IMR-90 (cell line): Measurements from ENCODE around the gene VPS26B. TPM values are rescaled to one million over a fixed set of nuclear protein-coding genes. Genes with fewer than 3 reads are reported as not detected.

Experiments
- ATAC-seq: fragments of 200-7000 bp; cut with Tn5 transposase; 2 replicates; pipeline ENCODE4 v1.9.1; 2020; ENCODE audit warnings: low read depth, mild to moderate bottlenecking, moderate library complexity
- BruUV-seq: library from RNA; stranded (reverse); fragments of 400-500 nt; replicated peaks from 2 replicates; lab custom pipeline; 2021; lab: Mats Ljungman, UMichigan
- CTCF ChIA-PET: fragments of 300-600 bp; formaldehyde crosslinking; extraction: SDS; loops from one replicate; lab custom pipeline; 2021; ENCODE audit warnings: antibody characterized with exemption; lab: Yijun Ruan, JAX
- POLR2A ChIA-PET: fragments of 300-600 bp; sonication (Branson Sonifier 250); formaldehyde crosslinking; loops from one replicate; lab custom pipeline; 2022; ENCODE audit warnings: antibody characterized with exemption; ENCODE audit not compliant: unreplicated experiment; lab: Charles Lee
- DNase-seq: peaks from one replicate; pipeline ENCODE4 v3.0.0; 2013
- H2AFZ ChIP-seq: replicated peaks from 2 replicates; pipeline ENCODE3; 2013; ENCODE audit warnings: low read length, mild to moderate bottlenecking; ENCODE audit not compliant: poor library complexity
- H2AK5ac ChIP-seq: 2 replicates; pipeline ENCODE4 v1.6.1; 2013; ENCODE audit warnings: low read depth, low read length, inconsistent platforms
- H2AK9ac ChIP-seq: replicated peaks from 2 replicates; pipeline ENCODE3; 2013; ENCODE audit warnings: mild to moderate bottlenecking, low read depth, low read length, moderate library complexity; ENCODE audit not compliant: poor library complexity
- H2BK120ac ChIP-seq: 2 replicates; pipeline ENCODE4 v1.6.1; 2013; ENCODE audit warnings: low read depth, low read length, inconsistent platforms
- H2BK15ac ChIP-seq: 3 replicates; pipeline ENCODE4 v1.6.1; 2013; ENCODE audit warnings: low read depth, low read length, inconsistent platforms
- H2BK20ac ChIP-seq: 2 replicates; pipeline ENCODE4 v1.6.1; 2013; ENCODE audit warnings: low read depth, mild to moderate bottlenecking, inconsistent platforms, low read length, moderate library complexity
- H2BK5ac ChIP-seq: 2 replicates; pipeline ENCODE4 v1.6.1; 2013; ENCODE audit warnings: mild to moderate bottlenecking, low read depth, low read length, inconsistent platforms; ENCODE audit not compliant: poor library complexity, severe bottlenecking
- H3K14ac ChIP-seq: replicated peaks from 2 replicates; pipeline ENCODE4 v1.6.1; 2013; ENCODE audit warnings: low read depth, low read length, inconsistent platforms
- H3K18ac ChIP-seq: 2 replicates; pipeline ENCODE4 v1.6.1; 2013; ENCODE audit warnings: low read depth, low read length, control low read depth
- H3K23ac ChIP-seq: 2 replicates; pipeline ENCODE4 v1.6.1; 2013; ENCODE audit warnings: low read depth, low read length, inconsistent platforms
- H3K27ac ChIP-seq: 2 replicates; pipeline ENCODE4 v1.5.1; 2013; ENCODE audit warnings: mild to moderate bottlenecking, control low read depth, low read length; ENCODE audit not compliant: insufficient read depth
- H3K27me3 ChIP-seq: 2 replicates; pipeline ENCODE4 v1.6.1; 2013; ENCODE audit warnings: low read length; ENCODE audit not compliant: control insufficient read depth, insufficient read depth
- H3K36me3 ChIP-seq: 2 replicates; pipeline ENCODE4 v1.6.1; 2013; ENCODE audit warnings: low read length, mixed read lengths; ENCODE audit not compliant: control insufficient read depth, insufficient read depth
- H3K4ac ChIP-seq: 2 replicates; pipeline ENCODE4 v1.6.1; 2013; ENCODE audit warnings: low read depth, low read length, inconsistent platforms
- H3K4me1 ChIP-seq: 2 replicates; pipeline ENCODE4 v1.6.1; 2013; ENCODE audit warnings: low read length, mixed read lengths; ENCODE audit not compliant: control insufficient read depth, insufficient read depth
- H3K4me2 ChIP-seq: 2 replicates; pipeline ENCODE4 v1.6.1; 2013; ENCODE audit warnings: low read depth, mild to moderate bottlenecking, control low read depth, low read length, moderate library complexity
- H3K4me3 ChIP-seq: 2 replicates; pipeline ENCODE4 v1.5.1; 2013; ENCODE audit warnings: low read depth, mild to moderate bottlenecking, control low read depth, low read length, moderate library complexity; ENCODE audit not compliant: insufficient read depth
- H3K56ac ChIP-seq: 2 replicates; pipeline ENCODE4 v1.6.1; 2013; ENCODE audit warnings: low read length, inconsistent platforms; ENCODE audit not compliant: insufficient read depth; ENCODE audit errors: extremely low read depth
- H3K79me1 ChIP-seq, 2 experiments: 2 replicates each; pipeline ENCODE4 v1.6.1; 2013; ENCODE audit warnings: low read length in 2 of 2, inconsistent platforms in 1 of 2, low read depth in 1 of 2
- H3K9ac ChIP-seq: 2 replicates; pipeline ENCODE4 v1.6.1; 2013; ENCODE audit warnings: low read depth, low read length, control low read depth
- H3K9me1 ChIP-seq: 2 replicates; pipeline ENCODE4 v1.6.1; 2013; ENCODE audit warnings: low read length, inconsistent platforms; ENCODE audit not compliant: insufficient read depth
- H3K9me3 ChIP-seq: 2 replicates; pipeline ENCODE4 v1.6.1; 2013; ENCODE audit warnings: low read length; ENCODE audit not compliant: control insufficient read depth, insufficient read depth
- H4K20me1 ChIP-seq: 2 replicates; pipeline ENCODE4 v1.6.1; 2013; ENCODE audit warnings: low read length, inconsistent platforms; ENCODE audit not compliant: insufficient read depth
- H4K5ac ChIP-seq: 2 replicates; pipeline ENCODE4 v1.6.1; 2013; ENCODE audit warnings: mild to moderate bottlenecking, low read depth, low read length, control low read depth
- H4K8ac ChIP-seq, 2 experiments: 2 replicates each; pipeline ENCODE4 v1.6.1; 2013; ENCODE audit warnings: low read depth in 2 of 2, low read length in 2 of 2, control low read depth in 1 of 2, inconsistent platforms in 1 of 2
- H4K91ac ChIP-seq: 2 replicates; pipeline ENCODE4 v1.6.1; 2013; ENCODE audit warnings: low read depth, low read length, inconsistent platforms; ENCODE audit not compliant: insufficient read depth
- CEBPB ChIP-seq: IDR thresholded peaks from 2 replicates; pipeline ENCODE4 v1.6.1; 2012; ENCODE audit warnings: low read depth, low read length, improper control_type of control experiment
- CHD1 ChIP-seq: IDR thresholded peaks from 2 replicates; pipeline ENCODE4 v1.6.1; 2012; ENCODE audit warnings: low read depth, low read length, improper control_type of control experiment
- FOS ChIP-seq: fragments of 150-350 bp; IDR thresholded peaks from 2 replicates; pipeline ENCODE4 v1.6.1; 2016; ENCODE audit warnings: low read depth, low read length
- MAZ ChIP-seq: IDR thresholded peaks from 2 replicates; pipeline ENCODE4 v1.6.1; 2012; ENCODE audit warnings: low read depth, mild to moderate bottlenecking, low read length, improper control_type of control experiment, moderate library complexity, borderline replicate concordance
- MXI1 ChIP-seq: IDR thresholded peaks from 2 replicates; pipeline ENCODE4 v1.6.1; 2012; ENCODE audit warnings: low read depth, mild to moderate bottlenecking, low read length, moderate library complexity, borderline replicate concordance
- POLR2A ChIP-seq: IDR thresholded peaks from 2 replicates; pipeline ENCODE4 v1.6.1; 2012; ENCODE audit warnings: mild to moderate bottlenecking, low read depth, low read length
- RFX5 ChIP-seq: IDR thresholded peaks from 2 replicates; pipeline ENCODE4 v1.8.0; 2012; ENCODE audit warnings: low read depth, mild to moderate bottlenecking, low read length, moderate library complexity
- USF2 ChIP-seq: fragments of 150-350 bp; IDR thresholded peaks from 2 replicates; pipeline ENCODE4 v1.6.1; 2017; ENCODE audit warnings: mild to moderate bottlenecking, antibody characterized with exemption, low read length, low read depth
- WGBS, 2 experiments: methylation state at CpG; one replicate each; pipeline versions ENCODE4 v1.1.5 to v1.1.7; 2013; ENCODE audit warnings: missing lambda C conversion rate in 2 of 2; ENCODE audit not compliant: insufficient read length in 1 of 2; ENCODE audit errors: extremely low coverage in 2 of 2; 5-methylcytosine and 5-hydroxymethylcytosine counted together
- dilution Hi-C: fragments of 300-500 bp; cut with HindIII; formaldehyde crosslinking; loops from one replicate; pipeline ENCODE4 v1.14.3; 2018; ENCODE audit warnings: low sequenced_read_pairs; ENCODE audit not compliant: unreplicated experiment
- in situ Hi-C: fragments of 300-500 bp; cut with MboI; formaldehyde crosslinking; loops from 3 replicates; pipeline ENCODE4 v1.14.3; 2019; ENCODE audit warnings: low sequenced_read_pairs, inconsistent platforms, mixed read lengths
- intact Hi-C: fragments of 100-400 bp; cut with micrococcal nuclease; formaldehyde crosslinking; loops from 2 replicates; pipeline ENCODE4 v1.10.0; 2022
- polyA plus RNA-seq, 3 experiments: library from polyadenylated mRNA; depleted of rRNA; stranded (reverse); fragments of >200 nt; gene quantifications; 2 replicates each; pipeline ENCODE4 v1.2.3, GENCODE V29; 2012; ENCODE audit warnings: low replicate concordance in 1 of 3
- total RNA-seq: library from RNA; depleted of rRNA; stranded (reverse); fragments of >200 nt; gene quantifications from 2 replicates; pipeline ENCODE4 v1.2.3, GENCODE V29; 2012
- TF ChIP-seq, protein P1 (sequence below): conservative IDR thresholded peaks from 2 replicates; pipeline ENCODE4 v1.5.1; 2012; ENCODE audit warnings: mild to moderate bottlenecking, low read depth, low read length, improper control_type of control experiment

The VPS26B gene
- total and polyA plus RNA-seq, 2 of the 4 experiments (the other 2 are of a cell fraction) = 41.6 to 51.1 TPM

DNA sequence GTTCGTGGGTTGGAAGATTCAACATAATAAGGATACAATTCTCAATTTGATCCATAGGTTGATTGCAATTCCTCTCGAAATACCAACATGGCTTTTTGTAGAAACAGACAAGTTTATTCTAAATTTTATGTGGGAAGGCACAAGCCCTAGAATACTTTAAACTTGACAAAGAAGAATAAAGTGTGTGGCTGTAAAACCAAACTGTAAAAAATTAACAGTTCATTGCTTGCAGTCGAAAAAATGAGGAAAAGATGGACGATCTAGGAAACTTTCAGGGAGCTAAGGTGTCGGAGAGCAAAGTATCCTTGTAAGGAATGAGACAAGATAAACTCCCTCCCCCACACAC is 50.7 kb downstream of the VPS26B start:
- POLR2A ChIA-PET = no interaction called here
- CTCF ChIA-PET = interaction anchor here (1.8 kb wide), 1 partner anchor 13 kb away, joined by 6 read pairs; no protein-coding TSS in a partner anchor

More for the DNA sequence above, 50.7 kb downstream of the VPS26B start:
- Histone ChIP-seq H3K4me3 (no peak overlapping the region), H3K18ac (no peak overlapping the region), H4K5ac (no peak overlapping the region), H4K91ac (no peak overlapping the region), H3K4me1 (peaks cover 1% of the 10 kb centered on the region; the same call in 1 of the 2 replicates), H3K4me2 (no peak overlapping the region), H3K9me3 (peaks cover 9% of the 10 kb centered on the region), H3K9me1 (no peaks in the 10 kb centered on the region), H2AFZ (no peak overlapping the region), H3K27ac (no peak overlapping the region), H3K9ac (no peak overlapping the region), H4K8ac (no peak overlapping the region), H2AK5ac (no peak overlapping the region), H3K23ac (no peak overlapping the region), H4K20me1 (no peaks in the 10 kb centered on the region), H2BK120ac (no peak overlapping the region), H3K4ac (no peak overlapping the region), H3K79me1 (no peaks in the 10 kb centered on the region), H3K27me3 (peaks cover 64% of the 10 kb centered on the region), H2BK20ac (no peak overlapping the region), H2AK9ac (no peak overlapping the region), H3K56ac (no peak overlapping the region), H2BK15ac (no peak overlapping the region), H3K36me3 (no peaks in the 10 kb centered on the region), H3K14ac (no peak overlapping the region), H2BK5ac (no peak overlapping the region)
- ATAC-seq (no peak), DNase-seq (no peak)
- dilution Hi-C loops = no loop called here
- BruUV-seq = no TSS peak
- intact Hi-C loops = no loop called here
- in situ Hi-C loops = no loop called here
- TF ChIP-seq RFX5 (no peak), MXI1 (no peak), POLR2A (no peak), FOS (no peak), CHD1 (no peak), USF2 (no peak), MAZ (no peak), CEBPB (no peak)
- TF ChIP-seq, protein P1, sequence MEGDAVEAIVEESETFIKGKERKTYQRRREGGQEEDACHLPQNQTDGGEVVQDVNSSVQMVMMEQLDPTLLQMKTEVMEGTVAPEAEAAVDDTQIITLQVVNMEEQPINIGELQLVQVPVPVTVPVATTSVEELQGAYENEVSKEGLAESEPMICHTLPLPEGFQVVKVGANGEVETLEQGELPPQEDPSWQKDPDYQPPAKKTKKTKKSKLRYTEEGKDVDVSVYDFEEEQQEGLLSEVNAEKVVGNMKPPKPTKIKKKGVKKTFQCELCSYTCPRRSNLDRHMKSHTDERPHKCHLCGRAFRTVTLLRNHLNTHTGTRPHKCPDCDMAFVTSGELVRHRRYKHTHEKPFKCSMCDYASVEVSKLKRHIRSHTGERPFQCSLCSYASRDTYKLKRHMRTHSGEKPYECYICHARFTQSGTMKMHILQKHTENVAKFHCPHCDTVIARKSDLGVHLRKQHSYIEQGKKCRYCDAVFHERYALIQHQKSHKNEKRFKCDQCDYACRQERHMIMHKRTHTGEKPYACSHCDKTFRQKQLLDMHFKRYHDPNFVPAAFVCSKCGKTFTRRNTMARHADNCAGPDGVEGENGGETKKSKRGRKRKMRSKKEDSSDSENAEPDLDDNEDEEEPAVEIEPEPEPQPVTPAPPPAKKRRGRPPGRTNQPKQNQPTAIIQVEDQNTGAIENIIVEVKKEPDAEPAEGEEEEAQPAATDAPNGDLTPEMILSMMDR = no peak
- WGBS, 2 experiments = no CpG with 5 or more reads among the region's 5 CpGs
